GM19467 (cell line): ENCODE measurements around the gene SLC2A10.

Experiments
- ATAC-seq: cut with Tn5 transposase; IDR thresholded peaks from one replicate; pipeline ENCODE4 v1.9.1; 2021; ENCODE audit warnings: mild to moderate bottlenecking, moderate library complexity; ENCODE audit not compliant: unreplicated experiment

Gene SLC2A10

GRCh38 chr20:46724343-46724959 is 15.0 kb downstream of the SLC2A10 start:
- no peak for ATAC-seq

DNA sequence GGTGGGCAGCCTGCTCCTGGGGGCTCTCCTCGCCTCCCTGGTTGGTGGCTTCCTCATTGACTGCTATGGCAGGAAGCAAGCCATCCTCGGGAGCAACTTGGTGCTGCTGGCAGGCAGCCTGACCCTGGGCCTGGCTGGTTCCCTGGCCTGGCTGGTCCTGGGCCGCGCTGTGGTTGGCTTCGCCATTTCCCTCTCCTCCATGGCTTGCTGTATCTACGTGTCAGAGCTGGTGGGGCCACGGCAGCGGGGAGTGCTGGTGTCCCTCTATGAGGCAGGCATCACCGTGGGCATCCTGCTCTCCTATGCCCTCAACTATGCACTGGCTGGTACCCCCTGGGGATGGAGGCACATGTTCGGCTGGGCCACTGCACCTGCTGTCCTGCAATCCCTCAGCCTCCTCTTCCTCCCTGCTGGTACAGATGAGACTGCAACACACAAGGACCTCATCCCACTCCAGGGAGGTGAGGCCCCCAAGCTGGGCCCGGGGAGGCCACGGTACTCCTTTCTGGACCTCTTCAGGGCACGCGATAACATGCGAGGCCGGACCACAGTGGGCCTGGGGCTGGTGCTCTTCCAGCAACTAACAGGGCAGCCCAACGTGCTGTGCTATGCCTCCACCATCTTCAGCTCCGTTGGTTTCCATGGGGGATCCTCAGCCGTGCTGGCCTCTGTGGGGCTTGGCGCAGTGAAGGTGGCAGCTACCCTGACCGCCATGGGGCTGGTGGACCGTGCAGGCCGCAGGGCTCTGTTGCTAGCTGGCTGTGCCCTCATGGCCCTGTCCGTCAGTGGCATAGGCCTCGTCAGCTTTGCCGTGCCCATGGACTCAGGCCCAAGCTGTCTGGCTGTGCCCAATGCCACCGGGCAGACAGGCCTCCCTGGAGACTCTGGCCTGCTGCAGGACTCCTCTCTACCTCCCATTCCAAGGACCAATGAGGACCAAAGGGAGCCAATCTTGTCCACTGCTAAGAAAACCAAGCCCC is 16.0 kb downstream of the SLC2A10 start:
- ATAC-seq: no peak

DNA sequence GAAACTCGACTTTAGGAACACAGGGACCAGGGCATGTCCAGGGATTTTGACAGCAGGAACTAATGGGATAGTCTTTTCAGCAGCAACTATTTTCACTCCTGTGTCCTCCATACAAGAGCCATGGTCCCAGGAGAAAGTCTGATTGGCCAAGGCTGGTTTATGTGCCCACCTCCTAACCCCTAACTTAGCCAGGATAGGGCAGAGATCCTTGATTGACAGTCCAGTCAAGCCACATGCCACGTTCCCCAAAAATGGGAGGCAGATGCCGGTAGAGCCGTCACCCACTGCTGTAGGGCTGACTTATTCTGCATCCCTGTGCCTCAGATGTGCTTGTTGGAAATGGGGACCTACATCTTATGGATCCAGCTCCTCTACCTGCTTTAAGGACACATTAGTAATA is 22.3 kb downstream of the SLC2A10 start:
- no peak for ATAC-seq

GRCh38 chr20:46735436-46735835 is 26.0 kb downstream of the SLC2A10 start:
- ATAC-seq: no peak

DNA sequence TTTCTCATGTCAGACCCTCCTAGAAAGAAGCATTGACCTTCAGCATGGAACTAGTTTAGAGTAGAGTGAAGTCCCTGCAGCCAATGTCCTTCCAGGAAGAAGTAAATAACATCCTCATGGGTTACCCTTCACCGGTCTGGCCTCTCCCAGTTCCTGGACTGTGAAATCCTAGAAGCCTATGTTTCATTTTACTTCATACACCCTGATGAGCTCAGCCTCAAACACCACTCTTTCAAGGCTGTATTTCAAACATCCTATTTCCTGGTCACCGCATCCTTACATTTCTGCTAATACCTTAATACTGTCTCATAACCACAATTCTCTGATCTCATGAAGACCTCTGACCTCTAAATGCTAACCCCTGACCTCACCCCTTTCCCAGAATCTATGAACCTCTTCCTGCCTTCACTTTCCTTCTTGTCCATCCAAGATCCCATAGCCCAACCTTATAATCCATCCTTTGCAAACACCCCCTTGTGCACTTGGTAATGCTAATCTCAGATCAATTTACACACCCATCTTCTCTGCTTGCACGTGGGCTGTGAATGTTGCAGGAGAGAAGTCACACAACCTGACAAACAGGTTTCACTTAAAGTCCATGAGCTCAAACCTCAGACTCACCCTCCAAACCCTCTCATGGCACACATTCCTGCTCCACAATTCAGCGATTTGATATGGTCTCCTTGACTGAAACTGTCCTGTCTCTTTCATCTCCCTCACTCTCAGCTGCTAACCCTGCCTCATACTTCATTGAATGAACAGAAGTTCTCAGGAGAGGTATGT is 30.2 kb downstream of the SLC2A10 start:
- no peak for ATAC-seq

DNA sequence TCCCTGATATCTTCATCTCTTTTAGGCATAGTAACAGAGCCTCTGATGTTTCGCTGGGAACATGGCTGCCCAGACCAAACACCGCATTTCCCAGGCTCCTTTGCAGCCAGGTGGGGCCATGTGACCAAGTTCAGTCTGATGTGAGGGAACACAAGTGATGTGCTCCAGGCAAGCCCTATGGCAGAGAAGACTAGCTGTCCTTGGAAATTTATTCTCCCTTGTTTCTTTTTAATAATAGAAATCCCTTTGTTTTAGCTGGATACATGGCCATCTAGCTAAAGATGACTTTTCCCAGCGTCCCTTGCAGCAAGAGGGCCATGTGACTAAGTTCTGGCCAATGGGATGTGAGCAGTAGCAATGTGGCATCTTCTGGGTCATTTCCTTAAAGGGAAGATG is 30.8 kb downstream of the SLC2A10 start:
- no peak for ATAC-seq

GRCh38 chr20:46741924-46742668 is 32.6 kb downstream of the SLC2A10 start:
- ATAC-seq: no peak

DNA sequence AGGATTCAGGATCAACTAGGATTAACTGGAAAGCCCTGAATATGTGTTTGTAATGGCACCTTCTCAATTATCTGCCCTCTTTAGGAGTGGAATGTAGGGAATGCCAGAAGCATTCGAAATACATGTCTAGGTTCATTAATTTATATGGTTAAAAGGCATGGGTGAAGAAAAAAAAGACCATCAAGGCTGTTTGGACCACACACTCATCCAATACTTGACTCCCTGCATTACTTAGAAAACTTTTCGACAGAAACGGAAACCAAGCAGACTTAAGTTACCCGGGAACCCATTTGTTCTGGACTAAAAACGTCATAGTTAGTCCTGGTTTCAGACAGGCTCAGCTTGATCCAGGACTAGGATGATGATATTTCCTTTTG is 33.2 kb downstream of the SLC2A10 start:
- ATAC-seq: no peak

GRCh38 chr20:46743088-46743487 is 33.6 kb downstream of the SLC2A10 start:
- ATAC-seq: no peak

- ATAC-seq: no peak
These were observed 37.6 kb downstream of the SLC2A10 start for GRCh38 chr20:46746956-46747526.

GRCh38 chr20:46749147-46749546 is 39.7 kb downstream of the SLC2A10 start:
- no peak for ATAC-seq

DNA sequence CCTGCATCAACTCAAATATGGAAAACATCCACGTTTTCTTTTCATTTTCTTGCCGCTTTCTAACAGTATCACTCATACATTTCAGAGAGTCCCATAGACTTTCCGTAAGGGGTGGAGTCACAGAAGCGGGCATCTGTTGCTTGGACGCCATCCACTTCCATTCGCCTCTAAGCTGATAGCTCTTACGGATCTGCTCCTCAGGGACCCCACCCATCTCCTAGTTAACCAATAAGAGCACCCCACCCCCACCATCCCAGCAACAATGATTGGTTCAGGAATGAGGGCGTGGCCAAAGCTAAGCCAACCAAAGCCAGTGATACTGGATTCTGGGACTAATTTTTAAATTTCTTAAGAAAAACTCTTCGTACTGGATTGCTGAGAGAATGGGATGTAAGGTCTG is 42.4 kb downstream of the SLC2A10 start:
- no peak for ATAC-seq

GRCh38 chr20:46752728-46753127 is 43.3 kb downstream of the SLC2A10 start:
- no peak for ATAC-seq

- no peak for ATAC-seq
These were observed 46.3 kb downstream of the SLC2A10 start for GRCh38 chr20:46755483-46756413.

DNA sequence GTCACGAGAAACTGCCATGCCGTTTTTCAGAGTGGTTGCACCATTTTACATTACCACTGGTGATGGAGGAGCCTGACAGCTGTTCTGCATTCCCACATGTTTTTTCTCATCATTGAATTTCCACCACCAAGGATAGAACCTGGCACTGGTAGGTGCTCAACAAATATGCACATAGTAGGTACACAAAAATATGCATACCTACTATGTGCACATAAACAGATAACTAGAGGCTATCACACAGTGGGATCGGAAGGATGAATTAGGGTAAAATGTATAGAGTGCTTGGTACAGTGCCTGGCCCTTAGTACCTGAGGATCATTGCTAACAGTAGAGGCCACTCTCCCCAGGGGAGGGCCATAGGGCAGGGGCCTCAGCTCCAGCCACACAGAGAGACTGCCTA is 47.0 kb downstream of the SLC2A10 start:
- no peak for ATAC-seq

GRCh38 chr20:46757135-46757534 is 47.7 kb downstream of the SLC2A10 start:
- ATAC-seq: no peak

- ATAC-seq: no peak
These were observed 48.6 kb downstream of the SLC2A10 start for GRCh38 chr20:46757754-46758678.

DNA sequence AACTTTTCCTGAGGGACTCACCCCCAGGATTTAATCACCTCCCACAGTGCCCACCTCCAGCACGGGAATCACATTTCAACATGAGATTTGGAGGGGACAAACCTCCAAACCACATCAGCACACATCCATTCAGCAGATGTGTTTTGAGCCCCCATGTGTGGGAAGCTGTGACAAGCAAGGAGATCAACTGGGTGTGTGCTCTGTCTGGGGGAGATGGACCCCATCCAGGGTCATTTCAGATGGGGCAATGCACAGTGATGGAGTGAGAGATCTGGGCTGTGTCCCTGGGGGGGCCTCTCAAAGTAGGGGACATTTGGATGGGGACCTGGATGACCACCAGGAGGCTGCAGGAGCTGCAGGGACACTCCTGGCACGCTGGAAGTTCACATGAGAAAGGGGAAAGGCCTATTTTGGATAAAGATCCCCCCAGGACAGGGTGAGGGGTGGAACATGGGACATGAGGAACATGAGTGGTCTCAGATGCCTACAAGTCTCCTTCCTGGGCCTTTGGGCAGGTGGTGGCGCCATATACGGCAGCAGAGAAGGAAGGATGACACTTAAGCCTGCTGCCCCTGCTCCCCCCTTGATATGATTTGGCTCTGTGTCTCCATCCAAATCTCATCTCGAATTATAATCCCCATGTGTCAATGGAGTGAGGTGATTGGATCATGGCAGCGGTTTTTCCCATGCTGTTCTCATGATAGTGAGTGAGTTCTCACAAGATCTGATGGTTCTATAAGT is 49.6 kb downstream of the SLC2A10 start:
- no peak for ATAC-seq
